GM23248 (cell line): Measurements from ENCODE around the gene TECPR2. TPM values are rescaled to one million over a fixed set of nuclear protein-coding genes. Genes with fewer than 3 reads are reported as not detected.
"Not testable (repeated sequence)": the region's sequence is repeated elsewhere in the genome, so short reads cannot be mapped to it uniquely, and the experiment has no call there.

ENCODE experiments used
- DNase-seq: peaks from one replicate; pipeline ENCODE4 v3.0.0-alpha.2; 2015
- H2AFZ ChIP-seq: fragments of 200-600 bp; sonication (generic); 2 replicates; pipeline ENCODE4 v1.6.1; 2016; ENCODE audit warnings: antibody characterized with exemption
- H3F3A ChIP-seq: fragments of 200-600 bp; sonication (generic); 2 replicates; pipeline ENCODE4 v1.6.1; 2016; ENCODE audit warnings: mild to moderate bottlenecking, antibody characterized with exemption, mixed run types; ENCODE audit not compliant: insufficient read depth
- H3K27ac ChIP-seq: fragments of 200-600 bp; sonication (generic); 2 replicates; pipeline ENCODE4 v1.5.1; 2016; ENCODE audit warnings: mild to moderate bottlenecking
- H3K27me3 ChIP-seq: fragments of 200-600 bp; sonication (generic); replicated peaks from 2 replicates; pipeline ENCODE4 v1.6.1; 2016; ENCODE audit warnings: mild to moderate bottlenecking; ENCODE audit not compliant: insufficient read depth
- H3K36me3 ChIP-seq: fragments of 200-600 bp; sonication (generic); 2 replicates; pipeline ENCODE4 v1.6.1; 2016; ENCODE audit warnings: low read depth, mild to moderate bottlenecking
- H3K4me1 ChIP-seq: fragments of 200-600 bp; sonication (generic); 2 replicates; pipeline ENCODE4 v1.6.1; 2016; ENCODE audit warnings: mild to moderate bottlenecking; ENCODE audit not compliant: insufficient read depth
- H3K4me2 ChIP-seq: fragments of 200-600 bp; sonication (generic); one replicate; pipeline ENCODE4 v1.6.1; 2016; ENCODE audit warnings: mild to moderate bottlenecking; ENCODE audit not compliant: unreplicated experiment
- H3K4me3 ChIP-seq: fragments of 200-600 bp; sonication (generic); 2 replicates; pipeline ENCODE4 v1.5.1; 2016; ENCODE audit warnings: mild to moderate bottlenecking
- H3K79me2 ChIP-seq: fragments of 200-600 bp; sonication (generic); 2 replicates; pipeline ENCODE4 v1.6.1; 2016; ENCODE audit warnings: mild to moderate bottlenecking; ENCODE audit not compliant: insufficient read depth
- H3K9ac ChIP-seq: fragments of 200-600 bp; sonication (generic); 2 replicates; pipeline ENCODE4 v1.6.1; 2016; ENCODE audit warnings: mild to moderate bottlenecking
- H3K9me2 ChIP-seq: fragments of 200-600 bp; sonication (generic); 2 replicates; pipeline ENCODE4 v1.6.1; 2016; ENCODE audit warnings: mixed run types, mild to moderate bottlenecking, moderate library complexity; ENCODE audit not compliant: insufficient read depth
- H3K9me3 ChIP-seq: fragments of 200-600 bp; sonication (generic); one replicate; pipeline ENCODE4 v1.6.1; 2017; ENCODE audit warnings: low read depth
- H4K20me1 ChIP-seq: fragments of 200-600 bp; sonication (generic); 2 replicates; pipeline ENCODE4 v1.6.0; 2016; ENCODE audit not compliant: insufficient read depth
- EZH2 ChIP-seq: fragments of 200-600 bp; sonication (generic); IDR thresholded peaks from 2 replicates; pipeline ENCODE4 v1.6.1; 2018; ENCODE audit warnings: antibody characterized with exemption, mild to moderate bottlenecking; ENCODE audit not compliant: insufficient read depth, poor library complexity, severe bottlenecking
- EZH2phosphoT487 ChIP-seq: fragments of 200-600 bp; sonication (generic); IDR thresholded peaks from 2 replicates; pipeline ENCODE4 v1.6.1; 2018; ENCODE audit warnings: antibody characterized with exemption, moderate library complexity, mild to moderate bottlenecking, low read depth; ENCODE audit not compliant: insufficient read depth
- WGBS, 2 experiments: methylation state at CpG; one replicate each; pipeline ENCODE4 v1.1.6; 2015 to 2017; ENCODE audit warnings: low lambda C conversion rate in 2 of 2, low coverage in 1 of 2; ENCODE audit errors: missing lambda C conversion rate in 2 of 2; 5-methylcytosine and 5-hydroxymethylcytosine counted together
- in situ Hi-C: fragments of 300-500 bp; cut with MboI; formaldehyde crosslinking; loops from 2 replicates; pipeline ENCODE4 v1.15.0; 2020
- microRNA-seq: library from miRNA; unstranded; fragments of <30 nt; microRNA quantifications from one replicate; pipeline ENCODE4, GENCODE V29; 2016; ENCODE audit warnings: borderline number of aligned reads
- polyA plus RNA-seq: library from polyadenylated mRNA; unstranded; fragments of >200 nt; fragmentation: Nextera tagmentation; extraction: Ambion mirVana; gene quantifications from 2 replicates; pipeline ENCODE4 v1.2.1, GENCODE V29; 2016
- small RNA-seq: library from RNA; depleted of rRNA; stranded (forward); fragments of <200 nt; gene quantifications from one replicate; pipeline ENCODE3, GENCODE V24; 2014; ENCODE audit warnings: low read depth, low replicate concordance
- total RNA-seq: library from RNA; depleted of rRNA; stranded (reverse); fragments of >200 nt; shearing (Covaris generic); gene quantifications from 2 replicates; pipeline ENCODE4 v1.2.3, GENCODE V29; 2014; rRNA removed

The TECPR2 gene
- total and polyA plus RNA-seq, 2 experiments from 2014 or later = 11.4 to 15.8 TPM

GRCh38 chr14:102548616-102549240, 186.0 kb downstream of the TECPR2 start:
- Histone ChIP-seq H3K9me3 (no peaks in the 10 kb centered on the region), H3K9ac (no peak overlapping the region), H2AFZ (no peak overlapping the region), H3K4me2 (no peak overlapping the region), H3K4me1 (peaks cover 3% of the 10 kb centered on the region; the same call in 1 of the 2 replicates), H3K4me3 (no peak overlapping the region), H3K36me3 (no peaks in the 10 kb centered on the region), H3K27me3 (peaks cover 26% of the 10 kb centered on the region), H3F3A (no peaks in the 10 kb centered on the region), H4K20me1 (no peaks in the 10 kb centered on the region), H3K9me2 (no peaks in the 10 kb centered on the region), H3K79me2 (no peaks in the 10 kb centered on the region), H3K27ac (no peak overlapping the region)
- TF ChIP-seq EZH2phosphoT487 (no peak), EZH2 (no peak)
- 39 to 41% methylated on average over 3 of the region's 3 CpGs for WGBS, 2 experiments
- no peak for DNase-seq
- in situ Hi-C loops = no loop called here

- DNase-seq, H3K9ac ChIP-seq, H3K4me2 ChIP-seq, H3K27me3 ChIP-seq, H3F3A ChIP-seq, H4K20me1 ChIP-seq, H3K36me3 ChIP-seq, H3K4me3 ChIP-seq, H3K9me2 ChIP-seq, H3K27ac ChIP-seq, H2AFZ ChIP-seq, H3K9me3 ChIP-seq, in situ Hi-C loops, H3K79me2 ChIP-seq, H3K4me1 ChIP-seq: not testable (repeated sequence)
- WGBS, 2 experiments = 73 to 80% methylated on average over 3 of the region's 3 CpGs
Observed at GRCh38 chr14:102550927-102551401, 188.2 kb downstream of the TECPR2 start.

Small RNA genes within 50 kb of the gene (microRNA-seq; reads per million reads assigned to microRNA genes)
- gene MIR4309 = not detected

Small RNA genes within 50 kb of the gene (small RNA-seq; reads per million reads assigned to genes)
- gene MIR4309 = not detected

Other genes with a start within 250 kb of the TECPR2 start
- gene WDR20, start 223.0 kb upstream of the TECPR2 start, total RNA-seq = 15.1 and 16.6 TPM in 2 replicates
- 24.9 and 26.2 TPM in 2 replicates for gene WDR20, start 223.0 kb upstream of the TECPR2 start, polyA plus RNA-seq
- 34.9 and 43.4 TPM in 2 replicates for gene MOK, start 57.8 kb upstream of the TECPR2 start, total RNA-seq
- gene MOK, start 57.8 kb upstream of the TECPR2 start, polyA plus RNA-seq = 65.8 and 67.9 TPM in 2 replicates
- gene ZNF839, start 43.2 kb upstream of the TECPR2 start, total RNA-seq = 6.7 and 8.4 TPM in 2 replicates
- gene ZNF839, start 43.2 kb upstream of the TECPR2 start, polyA plus RNA-seq = 3.5 and 4.2 TPM in 2 replicates
- gene CINP, start 51 bp upstream of the TECPR2 start, total RNA-seq = 45.7 and 52.1 TPM in 2 replicates
- 60.3 and 60.5 TPM in 2 replicates for gene CINP, start 51 bp upstream of the TECPR2 start, polyA plus RNA-seq
- gene ANKRD9, start 146.8 kb downstream of the TECPR2 start, total RNA-seq = 14.9 and 22.8 TPM in 2 replicates
- gene ANKRD9, start 146.8 kb downstream of the TECPR2 start, polyA plus RNA-seq = 2.1 and 2.3 TPM in 2 replicates
- gene RCOR1, start 229.7 kb downstream of the TECPR2 start, total RNA-seq = 13.0 and 15.6 TPM in 2 replicates
- gene RCOR1, start 229.7 kb downstream of the TECPR2 start, polyA plus RNA-seq = 3.2 and 3.4 TPM in 2 replicates